K562 (cell line): ENCODE data around the gene LMNA. TPM values are rescaled to one million over a fixed set of nuclear protein-coding genes. Genes with fewer than 3 reads are reported as not detected.

ENCODE experiments used
- ATF7 ChIP-seq: fragments of 450-650 bp; IDR thresholded peaks from 2 replicates; pipeline ENCODE4 v1.7.1; 2014; ENCODE audit warnings: mild to moderate bottlenecking, moderate library complexity
- BMI1 ChIP-seq: fragments of 150-350 bp; IDR thresholded peaks from 2 replicates; pipeline ENCODE4 v1.6.1; 2014; ENCODE audit warnings: low read length
- CTCF ChIP-seq, 3 experiments: IDR thresholded peaks in 2 of 3; conservative IDR thresholded peaks in 1 of 3; 2 replicates each; pipeline ENCODE4 v1.5.1; 2011 to 2012; ENCODE audit warnings: low read length in 3 of 3, mild to moderate bottlenecking in 3 of 3, control low read depth in 2 of 3, improper control_type of control experiment in 1 of 3, inconsistent platforms in 1 of 3, low read depth in 1 of 3, mixed read lengths in 1 of 3, moderate library complexity in 1 of 3; ENCODE audit not compliant: insufficient read depth in 2 of 3
- HDAC3 ChIP-seq: fragments of 450-650 bp; IDR thresholded peaks from 2 replicates; pipeline ENCODE4 v1.6.1; 2018; ENCODE audit warnings: borderline replicate concordance, mild to moderate bottlenecking, moderate library complexity; ENCODE audit not compliant: partially characterized antibody
- HDGF ChIP-seq: fragments of 450-650 bp; IDR thresholded peaks from 2 replicates; pipeline ENCODE4 v1.6.1; 2016
- HNRNPK ChIP-seq: fragments of 200-400 bp; formaldehyde crosslinking; IDR thresholded peaks from one replicate; pipeline ENCODE4 v1.6.1; 2018; ENCODE audit warnings: mild to moderate bottlenecking, low read depth, low read length; ENCODE audit not compliant: poor library complexity, severe bottlenecking
- KDM5B ChIP-seq: fragments of 200-600 bp; sonication (generic); IDR thresholded peaks from 2 replicates; pipeline ENCODE4 v1.6.1; 2012; ENCODE audit warnings: low read depth, mild to moderate bottlenecking, moderate library complexity, low read length, control low read depth, inconsistent platforms; ENCODE audit not compliant: insufficient replicate concordance
- NCOA6 ChIP-seq: fragments of 450-650 bp; IDR thresholded peaks from 2 replicates; pipeline ENCODE4 v1.6.1; 2017; ENCODE audit warnings: mild to moderate bottlenecking
- NR2F6 ChIP-seq: fragments of 450-650 bp; formaldehyde crosslinking; IDR thresholded peaks from 2 replicates; pipeline ENCODE4 v1.4.0; 2020; ENCODE audit warnings: mild to moderate bottlenecking
- PHF21A ChIP-seq: fragments of 450-650 bp; IDR thresholded peaks from 2 replicates; pipeline ENCODE4 v1.6.1; 2017; ENCODE audit warnings: low read depth, borderline replicate concordance
- PHF8 ChIP-seq: fragments of 200-600 bp; sonication (generic); IDR thresholded peaks from 2 replicates; pipeline ENCODE4 v1.6.1; 2012; ENCODE audit warnings: mixed run types, mild to moderate bottlenecking, inconsistent platforms, low read length, moderate library complexity, borderline replicate concordance
- RBM34 ChIP-seq: fragments of 200-400 bp; formaldehyde crosslinking; IDR thresholded peaks from 2 replicates; pipeline ENCODE4 v1.6.1; 2018; ENCODE audit warnings: low read length, borderline replicate concordance; ENCODE audit not compliant: insufficient read depth
- SIN3A ChIP-seq, 2 experiments: fragments of 150-350 bp in 1 of 2; IDR thresholded peaks; 2 replicates each; pipeline ENCODE4 v1.6.1; 2011 to 2016; ENCODE audit warnings: borderline replicate concordance in 2 of 2, low read depth in 2 of 2, low read length in 2 of 2, mild to moderate bottlenecking in 2 of 2, moderate library complexity in 2 of 2; ENCODE audit not compliant: control insufficient read depth in 1 of 2
- THAP12 ChIP-seq: fragments of 250-450 bp; sonication (Bioruptor Pico); IDR thresholded peaks from 2 replicates; pipeline ENCODE4 v1.9.0; 2021; ENCODE audit warnings: mild to moderate bottlenecking, inconsistent platforms
- YBX1 ChIP-seq: fragments of 450-650 bp; IDR thresholded peaks from 2 replicates; pipeline ENCODE4 v1.7.1; 2016; ENCODE audit warnings: mild to moderate bottlenecking
- ZNF124 ChIP-seq: sonication (generic); formaldehyde crosslinking; IDR thresholded peaks from 2 replicates; pipeline ENCODE4 v1.8.1; 2022; ENCODE audit warnings: missing genetic modification reagents
- ZNF512 ChIP-seq: IDR thresholded peaks from 2 replicates; pipeline ENCODE4 v1.6.1; 2016; ENCODE audit warnings: missing genetic modification characterization, missing compliant biosample characterization
- polyA plus RNA-seq, 8 experiments: library from polyadenylated mRNA; depleted of rRNA in 4 of 8; stranded (reverse) in 5 of 8; unstranded in 3 of 8; fragments of >200 nt; fragmentation: Nextera tagmentation in 2 of 8; fragmentation: Illumina TruSeq in 1 of 8; extraction: Ambion mirVana in 2 of 8; extraction: Trizol in 1 of 8; gene quantifications; 2 replicates each; pipeline versions ENCODE4 v1.2.1 to v1.2.3, GENCODE V29; 2011 to 2014; ENCODE audit warnings: inconsistent platforms in 1 of 8, missing spikeins in 1 of 8
- total RNA-seq, 7 experiments: library from RNA; depleted of rRNA in 6 of 7; stranded (reverse); fragments of >200 nt in 6 of 7; fragmentation: Illumina TruSeq in 2 of 7; extraction: Trizol in 2 of 7; gene quantifications; 2 replicates each; pipeline versions ENCODE4 v1.2.1 to v1.2.3, GENCODE V29; 2011 to 2021; ENCODE audit warnings: low replicate concordance in 1 of 7

LMNA gene
- total and polyA plus RNA-seq, 9 of the 15 experiments (the other 6 are each of a cell fraction or from before 2014, with no cell fraction given) = 1.00 to 347 (median 88.2) TPM

- no peak for TF ChIP-seq HNRNPK
- TF ChIP-seq ATF7 = peak; percentile 55; the same call in 1 of the 2 replicates
- TF ChIP-seq HDAC3 = no peak
- TF ChIP-seq THAP12 (CRISPR knock-in tag) = no peak
- TF ChIP-seq KDM5B = peak; percentile 98
- no peak for TF ChIP-seq NCOA6
- no peak for TF ChIP-seq YBX1
- TF ChIP-seq PHF8 = peak; percentile 78; the same call in 1 of the 2 replicates
- TF ChIP-seq NR2F6 (CRISPR knock-in tag) = no peak
- TF ChIP-seq BMI1 = no peak
- TF ChIP-seq PHF21A = no peak
- TF ChIP-seq CTCF (IDR thresholded peaks at IDR 0.05 in 2 of 3, conservative IDR thresholded peaks at IDR 0.05 in 1 of 3; ENCODE audit: insufficient read depth in 2 of 3, low read depth in 1 of 3, low read length in 3 of 3) = 0 out of 6 replicates have a peak, but pooled peaks of 1 of the 3 experiments have one; percentile 5
- peak; percentile 97 for TF ChIP-seq HDGF
- no peak for TF ChIP-seq ZNF512 (tag)
- no peak for TF ChIP-seq ZNF124 (CRISPR knock-in tag)
- TF ChIP-seq RBM34 = 0 out of 2 replicates have a peak, but pooled peaks have one; percentile 44
- peak; percentile 36 to 54; a peak in 1 of 4 replicates for TF ChIP-seq SIN3A (IDR thresholded peaks at IDR 0.05; ENCODE audit: borderline replicate concordance in 2 of 2, control insufficient read depth in 1 of 2, low read depth in 2 of 2, low read length in 2 of 2)
These were observed at the start of gene LMNA (continued) for GRCh38 chr1:156114101-156114918.
